HepG2 (cell line): ENCODE data around the gene DOHH. TPM values are rescaled to one million over a fixed set of nuclear protein-coding genes. Genes with fewer than 3 reads are reported as not detected.

Source experiments
- IKZF4 ChIP-seq: sonication (generic); formaldehyde crosslinking; IDR thresholded peaks from 2 replicates; pipeline ENCODE4 v1.5.1; 2020; ENCODE audit warnings: borderline replicate concordance, mild to moderate bottlenecking, low read depth, missing genetic modification reagents; ENCODE audit errors: not compliant biosample characterization
- NCOA2 ChIP-seq: sonication (generic); formaldehyde crosslinking; IDR thresholded peaks from 2 replicates; pipeline ENCODE4 v1.8.0; 2022; ENCODE audit warnings: inconsistent platforms
- ZMYM4 ChIP-seq: sonication (generic); formaldehyde crosslinking; IDR thresholded peaks from 2 replicates; pipeline ENCODE4 v1.8.1; 2023; ENCODE audit warnings: mild to moderate bottlenecking, missing genetic modification reagents
- ZNF431 ChIP-seq: sonication (generic); formaldehyde crosslinking; IDR thresholded peaks from 2 replicates; pipeline ENCODE4 v1.9.0; 2022; ENCODE audit warnings: missing genetic modification reagents, low read depth, mild to moderate bottlenecking, borderline replicate concordance
- ZNF724P ChIP-seq: sonication (generic); formaldehyde crosslinking; IDR thresholded peaks from 2 replicates; pipeline ENCODE4 v1.8.0; 2022; ENCODE audit warnings: missing genetic modification reagents, borderline replicate concordance
- ZNF773 ChIP-seq: sonication (generic); formaldehyde crosslinking; IDR thresholded peaks from 2 replicates; pipeline ENCODE4 v1.4.0; 2020; ENCODE audit warnings: missing genetic modification reagents, borderline replicate concordance
- polyA plus RNA-seq, 8 experiments: library from polyadenylated mRNA; depleted of rRNA in 3 of 8; stranded (reverse) in 7 of 8; unstranded in 1 of 8; fragments of >200 nt; fragmentation: Illumina TruSeq in 4 of 8; extraction: Trizol in 4 of 8; gene quantifications; 2 replicates each; pipeline versions ENCODE4 v1.2.1 to v1.2.3, GENCODE V29; 2011 to 2016; ENCODE audit warnings: low read depth in 4 of 8, missing spikeins in 1 of 8, mixed read lengths in 1 of 8; ENCODE audit not compliant: insufficient read depth in 1 of 8
- total RNA-seq, 5 experiments: library from RNA; depleted of rRNA; stranded (reverse); fragments of >200 nt; fragmentation: Illumina TruSeq; extraction: Trizol; gene quantifications; 2 replicates each; pipeline ENCODE4 v1.2.3, GENCODE V29; 2016; ENCODE audit warnings: low read depth in 1 of 5
- TF ChIP-seq, protein P1 (sequence below): sonication (generic); formaldehyde crosslinking; IDR thresholded peaks from 2 replicates; pipeline ENCODE4 v1.9.0; 2022; ENCODE audit warnings: missing genetic modification reagents, mild to moderate bottlenecking, borderline replicate concordance
- TF ChIP-seq, protein P2 (sequence below), 2 experiments: fragments of 450-650 bp in 1 of 2; sonication (generic) in 1 of 2; formaldehyde crosslinking in 1 of 2; IDR thresholded peaks; 2 replicates each; pipeline versions ENCODE4 v1.6.1 to v1.8.0; 2016 to 2022; ENCODE audit warnings: antibody characterized with exemption in 1 of 2, mild to moderate bottlenecking in 1 of 2, missing genetic modification reagents in 1 of 2
- TF ChIP-seq, protein P3 (sequence below): IDR thresholded peaks from 2 replicates; pipeline ENCODE4 v1.6.1; 2016; ENCODE audit warnings: mild to moderate bottlenecking, missing biosample characterization, missing genetic modification reagents
- TF ChIP-seq, protein P4 (sequence below): sonication (generic); formaldehyde crosslinking; IDR thresholded peaks from 2 replicates; pipeline ENCODE4 v1.4.0; 2020; ENCODE audit warnings: missing genetic modification reagents
- TF ChIP-seq, protein P5 (sequence below): sonication (generic); formaldehyde crosslinking; IDR thresholded peaks from 2 replicates; pipeline ENCODE4 v1.9.0; 2022; ENCODE audit warnings: low read depth, missing genetic modification reagents

Gene DOHH
- total and polyA plus RNA-seq, 2 of the 13 experiments (the other 11 are each of a cell fraction or from before 2014, with no cell fraction given): 3.5 to 13.7 TPM

DNA sequence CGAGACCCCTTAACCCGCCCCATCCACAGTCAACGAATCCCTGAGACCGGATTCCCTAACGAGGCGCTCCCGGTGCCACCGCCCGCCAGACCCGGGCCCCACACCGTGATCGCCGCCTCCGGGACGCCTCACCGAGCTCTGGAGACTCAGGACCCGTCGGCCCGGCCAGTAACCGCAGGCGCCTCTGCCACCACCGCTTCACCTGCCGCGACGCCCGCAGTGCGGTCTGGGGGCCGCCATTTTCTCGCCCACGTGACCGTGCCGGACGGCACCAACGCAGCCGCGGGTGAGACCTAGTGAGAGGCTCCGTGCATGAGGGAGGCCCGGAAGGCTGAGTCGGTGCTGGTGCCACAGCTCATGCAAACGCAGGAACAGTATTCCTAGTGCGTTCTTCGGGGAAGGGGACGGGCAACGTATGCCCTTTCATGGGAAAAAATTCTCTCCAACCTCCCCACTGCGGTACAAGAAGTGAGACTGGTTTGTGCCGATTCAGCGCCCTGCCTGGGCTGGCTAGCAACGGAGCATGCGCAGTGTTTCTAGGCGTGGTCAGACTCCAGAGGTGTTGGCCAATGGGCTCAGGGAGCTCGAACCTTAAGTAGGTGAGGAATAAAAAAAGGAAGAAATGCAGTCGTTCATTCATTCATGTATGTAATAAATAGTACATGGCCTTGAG lies at the start of gene DOHH (continued):
- TF ChIP-seq, protein P1, sequence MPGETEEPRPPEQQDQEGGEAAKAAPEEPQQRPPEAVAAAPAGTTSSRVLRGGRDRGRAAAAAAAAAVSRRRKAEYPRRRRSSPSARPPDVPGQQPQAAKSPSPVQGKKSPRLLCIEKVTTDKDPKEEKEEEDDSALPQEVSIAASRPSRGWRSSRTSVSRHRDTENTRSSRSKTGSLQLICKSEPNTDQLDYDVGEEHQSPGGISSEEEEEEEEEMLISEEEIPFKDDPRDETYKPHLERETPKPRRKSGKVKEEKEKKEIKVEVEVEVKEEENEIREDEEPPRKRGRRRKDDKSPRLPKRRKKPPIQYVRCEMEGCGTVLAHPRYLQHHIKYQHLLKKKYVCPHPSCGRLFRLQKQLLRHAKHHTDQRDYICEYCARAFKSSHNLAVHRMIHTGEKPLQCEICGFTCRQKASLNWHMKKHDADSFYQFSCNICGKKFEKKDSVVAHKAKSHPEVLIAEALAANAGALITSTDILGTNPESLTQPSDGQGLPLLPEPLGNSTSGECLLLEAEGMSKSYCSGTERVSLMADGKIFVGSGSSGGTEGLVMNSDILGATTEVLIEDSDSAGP (CRISPR knock-in tag): peak; percentile 93
- TF ChIP-seq, protein P2, sequence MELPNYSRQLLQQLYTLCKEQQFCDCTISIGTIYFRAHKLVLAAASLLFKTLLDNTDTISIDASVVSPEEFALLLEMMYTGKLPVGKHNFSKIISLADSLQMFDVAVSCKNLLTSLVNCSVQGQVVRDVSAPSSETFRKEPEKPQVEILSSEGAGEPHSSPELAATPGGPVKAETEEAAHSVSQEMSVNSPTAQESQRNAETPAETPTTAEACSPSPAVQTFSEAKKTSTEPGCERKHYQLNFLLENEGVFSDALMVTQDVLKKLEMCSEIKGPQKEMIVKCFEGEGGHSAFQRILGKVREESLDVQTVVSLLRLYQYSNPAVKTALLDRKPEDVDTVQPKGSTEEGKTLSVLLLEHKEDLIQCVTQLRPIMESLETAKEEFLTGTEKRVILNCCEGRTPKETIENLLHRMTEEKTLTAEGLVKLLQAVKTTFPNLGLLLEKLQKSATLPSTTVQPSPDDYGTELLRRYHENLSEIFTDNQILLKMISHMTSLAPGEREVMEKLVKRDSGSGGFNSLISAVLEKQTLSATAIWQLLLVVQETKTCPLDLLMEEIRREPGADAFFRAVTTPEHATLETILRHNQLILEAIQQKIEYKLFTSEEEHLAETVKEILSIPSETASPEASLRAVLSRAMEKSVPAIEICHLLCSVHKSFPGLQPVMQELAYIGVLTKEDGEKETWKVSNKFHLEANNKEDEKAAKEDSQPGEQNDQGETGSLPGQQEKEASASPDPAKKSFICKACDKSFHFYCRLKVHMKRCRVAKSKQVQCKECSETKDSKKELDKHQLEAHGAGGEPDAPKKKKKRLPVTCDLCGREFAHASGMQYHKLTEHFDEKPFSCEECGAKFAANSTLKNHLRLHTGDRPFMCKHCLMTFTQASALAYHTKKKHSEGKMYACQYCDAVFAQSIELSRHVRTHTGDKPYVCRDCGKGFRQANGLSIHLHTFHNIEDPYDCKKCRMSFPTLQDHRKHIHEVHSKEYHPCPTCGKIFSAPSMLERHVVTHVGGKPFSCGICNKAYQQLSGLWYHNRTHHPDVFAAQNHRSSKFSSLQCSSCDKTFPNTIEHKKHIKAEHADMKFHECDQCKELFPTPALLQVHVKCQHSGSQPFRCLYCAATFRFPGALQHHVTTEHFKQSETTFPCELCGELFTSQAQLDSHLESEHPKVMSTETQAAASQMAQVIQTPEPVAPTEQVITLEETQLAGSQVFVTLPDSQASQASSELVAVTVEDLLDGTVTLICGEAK (IDR thresholded peaks at IDR 0.05): no peak
- TF ChIP-seq, protein P2 (CRISPR knock-in tag; IDR thresholded peaks at IDR 0.05): peak; percentile 90
- no peak for TF ChIP-seq ZNF773 (CRISPR knock-in tag)
- 0 out of 2 replicates have a peak, but pooled peaks have one; percentile 55 for TF ChIP-seq ZNF724P (CRISPR knock-in tag)
- TF ChIP-seq, protein P3, sequence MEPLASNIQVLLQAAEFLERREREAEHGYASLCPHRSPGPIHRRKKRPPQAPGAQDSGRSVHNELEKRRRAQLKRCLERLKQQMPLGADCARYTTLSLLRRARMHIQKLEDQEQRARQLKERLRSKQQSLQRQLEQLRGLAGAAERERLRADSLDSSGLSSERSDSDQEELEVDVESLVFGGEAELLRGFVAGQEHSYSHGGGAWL (CRISPR knock-in tag): peak; percentile 97
- TF ChIP-seq, protein P4, sequence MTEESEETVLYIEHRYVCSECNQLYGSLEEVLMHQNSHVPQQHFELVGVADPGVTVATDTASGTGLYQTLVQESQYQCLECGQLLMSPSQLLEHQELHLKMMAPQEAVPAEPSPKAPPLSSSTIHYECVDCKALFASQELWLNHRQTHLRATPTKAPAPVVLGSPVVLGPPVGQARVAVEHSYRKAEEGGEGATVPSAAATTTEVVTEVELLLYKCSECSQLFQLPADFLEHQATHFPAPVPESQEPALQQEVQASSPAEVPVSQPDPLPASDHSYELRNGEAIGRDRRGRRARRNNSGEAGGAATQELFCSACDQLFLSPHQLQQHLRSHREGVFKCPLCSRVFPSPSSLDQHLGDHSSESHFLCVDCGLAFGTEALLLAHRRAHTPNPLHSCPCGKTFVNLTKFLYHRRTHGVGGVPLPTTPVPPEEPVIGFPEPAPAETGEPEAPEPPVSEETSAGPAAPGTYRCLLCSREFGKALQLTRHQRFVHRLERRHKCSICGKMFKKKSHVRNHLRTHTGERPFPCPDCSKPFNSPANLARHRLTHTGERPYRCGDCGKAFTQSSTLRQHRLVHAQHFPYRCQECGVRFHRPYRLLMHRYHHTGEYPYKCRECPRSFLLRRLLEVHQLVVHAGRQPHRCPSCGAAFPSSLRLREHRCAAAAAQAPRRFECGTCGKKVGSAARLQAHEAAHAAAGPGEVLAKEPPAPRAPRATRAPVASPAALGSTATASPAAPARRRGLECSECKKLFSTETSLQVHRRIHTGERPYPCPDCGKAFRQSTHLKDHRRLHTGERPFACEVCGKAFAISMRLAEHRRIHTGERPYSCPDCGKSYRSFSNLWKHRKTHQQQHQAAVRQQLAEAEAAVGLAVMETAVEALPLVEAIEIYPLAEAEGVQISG (CRISPR knock-in tag): peak; percentile 72
- peak; percentile 82 for TF ChIP-seq IKZF4 (CRISPR knock-in tag)
- peak; percentile 69 for TF ChIP-seq ZMYM4 (CRISPR knock-in tag)
- TF ChIP-seq, protein P5, sequence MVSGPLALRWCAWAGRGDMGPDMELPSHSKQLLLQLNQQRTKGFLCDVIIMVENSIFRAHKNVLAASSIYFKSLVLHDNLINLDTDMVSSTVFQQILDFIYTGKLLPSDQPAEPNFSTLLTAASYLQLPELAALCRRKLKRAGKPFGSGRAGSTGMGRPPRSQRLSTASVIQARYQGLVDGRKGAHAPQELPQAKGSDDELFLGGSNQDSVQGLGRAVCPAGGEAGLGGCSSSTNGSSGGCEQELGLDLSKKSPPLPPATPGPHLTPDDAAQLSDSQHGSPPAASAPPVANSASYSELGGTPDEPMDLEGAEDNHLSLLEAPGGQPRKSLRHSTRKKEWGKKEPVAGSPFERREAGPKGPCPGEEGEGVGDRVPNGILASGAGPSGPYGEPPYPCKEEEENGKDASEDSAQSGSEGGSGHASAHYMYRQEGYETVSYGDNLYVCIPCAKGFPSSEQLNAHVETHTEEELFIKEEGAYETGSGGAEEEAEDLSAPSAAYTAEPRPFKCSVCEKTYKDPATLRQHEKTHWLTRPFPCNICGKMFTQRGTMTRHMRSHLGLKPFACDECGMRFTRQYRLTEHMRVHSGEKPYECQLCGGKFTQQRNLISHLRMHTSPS (CRISPR knock-in tag): no peak
- no peak for TF ChIP-seq ZNF431 (CRISPR knock-in tag)
- 0 out of 2 replicates have a peak, but pooled peaks have one; percentile 25 for TF ChIP-seq NCOA2 (CRISPR knock-in tag)
